SK-N-SH (cell line): ENCODE results near the gene RAB26.

ENCODE experiments used
- CTCF ChIP-seq: fragments of 200-600 bp; sonication (generic); IDR thresholded peaks from 2 replicates; pipeline ENCODE4 v1.6.1; 2017; ENCODE audit warnings: antibody characterized with exemption, mild to moderate bottlenecking, moderate library complexity
- EP300 ChIP-seq, 2 experiments: IDR thresholded peaks; 2 replicates each; pipeline versions ENCODE4 v1.4.0 to v1.6.1; 2012; ENCODE audit warnings: borderline replicate concordance in 1 of 2, low read depth in 1 of 2, low read length in 1 of 2
- EZH2phosphoT487 ChIP-seq: fragments of 200-600 bp; sonication (generic); IDR thresholded peaks from 2 replicates; pipeline ENCODE4 v1.6.1; 2017; ENCODE audit warnings: low read depth, mixed run types, mild to moderate bottlenecking, antibody characterized with exemption, moderate library complexity, borderline replicate concordance
- TAF1 ChIP-seq: IDR thresholded peaks from 2 replicates; pipeline ENCODE4 v1.6.1; 2012; ENCODE audit warnings: low read depth, mild to moderate bottlenecking, low read length, moderate library complexity, borderline replicate concordance
- USF2 ChIP-seq: fragments of 150-350 bp; IDR thresholded peaks from 2 replicates; pipeline ENCODE4 v1.6.1; 2017; ENCODE audit warnings: antibody characterized with exemption, low read length, low read depth, borderline replicate concordance

- no peak for TF ChIP-seq USF2
- no peak for TF ChIP-seq TAF1
- TF ChIP-seq EZH2phosphoT487: no peak
- TF ChIP-seq EP300 (IDR thresholded peaks at IDR 0.05; ENCODE audit: borderline replicate concordance in 1 of 2, low read depth in 1 of 2, low read length in 1 of 2): no peak
- no peak for TF ChIP-seq CTCF
Observed at GRCh38 chr16:2143878-2144485, 4.4 kb upstream of the RAB26 start.
